ENCODE results near the gene MMAB.

Gene MMAB

GRCh38 chr12:109573029-109573913, at the start of gene MMAB, which contains the start of gene MVK:
Gene MMAB, minus strand, starts transcription at chr12:109573504. Its CDS starts 24 bp downstream, at chr12:109573480.
Gene MVK, plus strand, starts transcription at chr12:109573794. Its CDS starts 1,029 bp downstream, at chr12:109574823.
- H3K4me3 ChIP-seq (ENCODE audit: low read depth, low read length): peak within 1 kb of the TSS; percentile 75

GRCh38 chr12:109621901-109622364, 48.6 kb upstream of the MMAB start:
- H3K4me3 ChIP-seq (ENCODE audit: low read depth, low read length): no peak overlapping the region

- H3K4me3 ChIP-seq (ENCODE audit: low read depth, low read length): no peak overlapping the region
Observed at GRCh38 chr12:109621211-109621694, 47.9 kb upstream of the MMAB start.

- no peak overlapping the region for H3K4me3 ChIP-seq (ENCODE audit: low read depth, low read length)
Observed at GRCh38 chr12:109619002-109619604, 45.8 kb upstream of the MMAB start.

- H3K4me3 ChIP-seq (ENCODE audit: low read depth, low read length): no peak overlapping the region
Observed at GRCh38 chr12:109618082-109618481, 44.8 kb upstream of the MMAB start.

- H3K4me3 ChIP-seq (ENCODE audit: low read depth, low read length): no peak overlapping the region
Observed at GRCh38 chr12:109617491-109617890, 44.2 kb upstream of the MMAB start.

- H3K4me3 ChIP-seq (ENCODE audit: low read depth, low read length): no peak overlapping the region
Observed at GRCh38 chr12:109615556-109616229, 42.4 kb upstream of the MMAB start.

- no peak overlapping the region for H3K4me3 ChIP-seq (ENCODE audit: low read depth, low read length)
Observed at GRCh38 chr12:109613649-109614455, 40.5 kb upstream of the MMAB start.

GRCh38 chr12:109612975-109613502, 39.7 kb upstream of the MMAB start:
- H3K4me3 ChIP-seq (ENCODE audit: low read depth, low read length): no peak overlapping the region

- no peak overlapping the region for H3K4me3 ChIP-seq (ENCODE audit: low read depth, low read length)
Observed at GRCh38 chr12:109612003-109612402, 38.7 kb upstream of the MMAB start.

- no peak overlapping the region for H3K4me3 ChIP-seq (ENCODE audit: low read depth, low read length)
Observed at GRCh38 chr12:109611223-109611622, 37.9 kb upstream of the MMAB start.

- no peak overlapping the region for H3K4me3 ChIP-seq (ENCODE audit: low read depth, low read length)
Observed at GRCh38 chr12:109610523-109610922, 37.2 kb upstream of the MMAB start.

GRCh38 chr12:109609342-109609741, 36.0 kb upstream of the MMAB start:
- no peak overlapping the region for H3K4me3 ChIP-seq (ENCODE audit: low read depth, low read length)

GRCh38 chr12:109608793-109609192, 35.5 kb upstream of the MMAB start:
- no peak overlapping the region for H3K4me3 ChIP-seq (ENCODE audit: low read depth, low read length)

GRCh38 chr12:109608270-109608669, 35.0 kb upstream of the MMAB start:
- H3K4me3 ChIP-seq (ENCODE audit: low read depth, low read length): no peak overlapping the region

- no peak overlapping the region for H3K4me3 ChIP-seq (ENCODE audit: low read depth, low read length)
Observed at GRCh38 chr12:109607618-109608017, 34.3 kb upstream of the MMAB start.

- no peak overlapping the region for H3K4me3 ChIP-seq (ENCODE audit: low read depth, low read length)
Observed at GRCh38 chr12:109606320-109607028, 33.2 kb upstream of the MMAB start.

- no peak overlapping the region for H3K4me3 ChIP-seq (ENCODE audit: low read depth, low read length)
Observed at GRCh38 chr12:109605599-109606228, 32.4 kb upstream of the MMAB start.

GRCh38 chr12:109605016-109605415, 31.7 kb upstream of the MMAB start:
- H3K4me3 ChIP-seq (ENCODE audit: low read depth, low read length): no peak overlapping the region
